Stimulated activated naive CD8-positive, alpha-beta T cell treated with anti-CD3 and anti-CD28 coated beads, Interleukin-15, Interleukin-2, amounts not matched to agents 100 U/mL and 50 U/mL, for 24 hours (primary cell): ENCODE results near the gene ITGAE.
"Not testable (repeated sequence)": the region's sequence is repeated elsewhere in the genome, so short reads cannot be mapped to it uniquely, and the experiment has no call there.

Experiments used
- ATAC-seq: fragments of 150-1000 bp; cut with Tn5 transposase; one replicate; pipeline ENCODE4 v1.10.0; 2021
- DNase-seq: peaks from one replicate; pipeline ENCODE4 v3.0.0; 2021

ITGAE gene

DNA sequence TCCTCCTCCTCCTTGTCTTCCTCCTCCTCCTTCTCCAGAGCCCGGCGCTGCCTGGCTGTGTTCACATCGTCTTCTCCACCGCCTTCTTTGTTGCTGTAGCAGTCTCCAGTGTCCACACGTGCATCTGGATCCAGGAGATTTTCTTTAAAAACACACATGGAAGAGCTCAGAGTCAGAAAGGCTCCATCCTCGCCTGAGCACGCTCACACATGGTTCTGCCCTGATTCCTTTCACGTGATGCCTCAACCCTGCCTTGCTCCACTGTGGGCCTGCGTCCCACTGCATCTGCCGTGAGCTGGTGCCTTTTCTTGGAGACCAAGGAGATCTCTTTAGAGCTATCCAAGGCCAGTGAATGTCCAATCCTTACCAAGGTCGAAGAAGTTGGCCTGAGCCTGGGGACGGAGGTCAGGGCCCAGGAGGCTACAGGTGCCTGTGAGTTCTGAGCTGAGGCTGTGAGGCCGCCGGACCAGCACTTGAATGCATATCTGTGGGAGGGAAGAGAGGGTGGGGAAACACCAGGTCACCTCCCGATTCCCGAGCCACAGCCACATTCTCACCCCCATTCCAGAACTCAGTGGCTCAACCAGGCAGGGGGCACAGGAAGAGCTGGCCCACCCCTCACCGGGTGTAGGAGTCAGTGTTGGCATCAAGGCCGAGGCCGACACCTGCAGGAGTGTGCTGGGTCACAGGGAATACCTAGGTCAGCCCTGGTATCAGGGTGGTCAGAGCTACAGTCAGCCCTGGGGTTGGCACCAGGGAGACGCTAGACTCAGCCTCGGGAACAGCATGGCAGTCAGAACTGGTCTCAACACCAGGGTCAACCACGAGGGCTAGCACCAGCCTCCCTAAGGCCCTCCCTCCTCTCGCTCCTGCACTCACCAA lies 39.7 kb downstream of the ITGAE start:
- ATAC-seq (no peak), DNase-seq (no peak)

DNA sequence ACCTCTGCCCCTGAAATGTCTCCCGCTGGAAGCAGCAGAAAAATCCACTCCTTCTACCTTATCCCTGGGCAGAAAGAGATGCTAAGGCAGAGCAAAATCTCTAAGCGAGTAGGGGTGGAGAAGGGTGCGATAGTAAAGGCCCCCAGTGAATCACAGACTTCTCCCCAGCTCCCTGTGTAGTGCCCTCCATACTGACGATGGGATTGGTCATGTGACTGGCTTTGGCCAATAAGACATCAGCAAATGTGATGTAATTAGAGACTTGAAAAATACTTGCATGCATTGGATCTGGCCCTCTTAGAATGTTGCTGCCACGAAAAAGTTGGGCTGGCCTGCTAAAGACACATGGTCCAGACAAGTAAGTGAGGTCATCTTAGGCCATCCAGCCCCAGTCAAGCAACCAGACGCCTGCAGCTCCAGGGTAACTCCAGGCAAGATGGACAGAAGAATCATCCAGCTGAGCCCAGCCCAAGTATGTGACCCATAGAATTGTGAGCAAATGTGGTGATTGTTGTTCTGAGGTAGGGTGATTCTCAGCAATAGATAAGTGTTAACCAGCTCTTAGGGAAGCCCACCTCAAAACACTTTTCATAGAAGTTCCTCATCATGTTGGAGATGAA lies 41.3 kb downstream of the ITGAE start:
- no peak for ATAC-seq
- no peak for DNase-seq

DNA sequence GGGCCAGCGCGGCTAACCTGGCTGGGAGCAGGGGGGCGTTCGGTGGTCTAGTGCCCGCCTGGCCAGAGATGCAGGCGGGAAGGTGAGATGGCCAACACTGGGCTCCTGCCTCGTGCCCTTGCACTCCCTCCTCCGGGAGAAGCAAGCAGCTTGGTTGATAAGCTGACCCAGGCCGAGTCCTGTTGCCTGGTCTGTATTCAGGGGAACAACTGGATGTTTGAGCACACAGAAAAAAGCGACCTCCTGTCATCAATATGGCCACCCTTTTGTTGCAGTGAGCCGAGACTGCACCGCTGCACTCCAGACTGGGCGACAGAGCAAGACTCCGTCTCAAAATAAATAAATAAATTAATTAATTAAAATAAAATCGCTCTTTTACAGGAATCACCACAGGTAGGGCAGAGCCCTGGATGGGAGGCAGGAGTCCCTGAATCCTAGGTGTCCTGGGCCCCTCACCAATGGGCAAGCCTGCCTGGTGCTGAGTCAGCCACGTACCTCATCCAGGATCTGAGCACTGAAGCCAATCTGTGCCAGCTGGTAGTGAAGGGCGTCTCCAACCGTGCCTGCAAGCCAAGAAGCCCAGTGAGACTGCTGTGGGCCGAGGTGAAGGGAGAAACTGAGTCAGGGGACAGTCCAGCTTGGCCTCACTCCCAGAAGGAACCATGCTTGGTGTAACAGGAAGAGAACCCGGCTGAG lies 45.5 kb downstream of the ITGAE start:
- no peak for DNase-seq
- no peak for ATAC-seq

- ATAC-seq, result peak; percentile 72
Measured at GRCh38 chr17:3754458-3755334, 46.3 kb downstream of the ITGAE start.

GRCh38 chr17:3754066-3754457 lies 46.9 kb downstream of the ITGAE start:
- ATAC-seq, result no peak
- DNase-seq, result no peak

More at GRCh38 chr17:3754458-3755334, 46.3 kb downstream of the ITGAE start:
- peak; percentile 74 for DNase-seq

- DNase-seq (no peak), ATAC-seq (no peak)
Measured at GRCh38 chr17:3753624-3754023, 47.4 kb downstream of the ITGAE start.

- no peak for ATAC-seq
- no peak for DNase-seq
Measured at GRCh38 chr17:3751836-3752235, 49.2 kb downstream of the ITGAE start.

DNA sequence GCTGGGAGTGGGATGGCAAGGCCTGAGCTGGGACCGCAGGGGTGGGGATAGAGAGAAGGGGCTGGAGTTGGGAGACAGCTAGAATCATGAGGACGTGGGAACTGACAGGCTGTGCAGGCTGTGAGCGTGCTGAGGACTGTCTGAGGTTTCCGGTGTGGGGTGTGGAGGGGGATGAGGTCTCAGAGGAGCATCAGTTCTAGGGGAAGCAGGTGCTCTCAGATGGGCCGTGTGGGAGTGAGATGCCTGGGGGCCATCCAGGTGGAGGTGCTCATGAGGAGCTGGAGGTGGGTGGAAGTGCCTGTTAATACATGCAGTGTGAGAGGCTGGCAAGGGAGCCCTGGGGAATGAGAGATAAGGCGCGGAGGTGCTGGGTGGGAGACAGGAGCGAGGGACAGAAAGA lies 50.1 kb downstream of the ITGAE start:
- DNase-seq, result peak; percentile 42
- ATAC-seq, result peak; percentile 55

GRCh38 chr17:3750296-3750695 lies 50.7 kb downstream of the ITGAE start:
- no peak for DNase-seq
- no peak for ATAC-seq

GRCh38 chr17:3748576-3748975 lies 52.4 kb downstream of the ITGAE start:
- no peak for ATAC-seq
- DNase-seq, result no peak

DNA sequence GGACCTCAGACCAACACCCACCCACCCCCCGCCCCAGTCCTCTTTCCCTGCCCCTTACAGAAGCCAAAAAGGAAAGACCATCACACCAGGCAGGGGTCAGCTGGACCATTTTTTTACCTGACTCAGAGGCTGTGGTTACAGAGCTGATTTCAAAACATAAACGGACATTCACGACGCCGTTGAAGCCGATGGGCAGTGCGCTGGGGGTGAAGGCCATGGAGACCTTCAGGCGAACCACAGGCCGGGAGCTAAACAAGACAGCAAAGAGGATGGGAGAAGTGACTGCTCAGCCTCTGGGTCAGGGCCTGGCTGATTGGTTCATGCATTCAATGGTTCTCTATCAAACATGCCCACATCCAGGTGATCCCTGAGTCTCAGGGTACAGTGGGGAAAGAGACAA lies 53.2 kb downstream of the ITGAE start:
- ATAC-seq (no peak), DNase-seq (no peak)

GRCh38 chr17:3745071-3745470 lies 55.9 kb downstream of the ITGAE start:
- no peak for DNase-seq
- ATAC-seq, result no peak

DNA sequence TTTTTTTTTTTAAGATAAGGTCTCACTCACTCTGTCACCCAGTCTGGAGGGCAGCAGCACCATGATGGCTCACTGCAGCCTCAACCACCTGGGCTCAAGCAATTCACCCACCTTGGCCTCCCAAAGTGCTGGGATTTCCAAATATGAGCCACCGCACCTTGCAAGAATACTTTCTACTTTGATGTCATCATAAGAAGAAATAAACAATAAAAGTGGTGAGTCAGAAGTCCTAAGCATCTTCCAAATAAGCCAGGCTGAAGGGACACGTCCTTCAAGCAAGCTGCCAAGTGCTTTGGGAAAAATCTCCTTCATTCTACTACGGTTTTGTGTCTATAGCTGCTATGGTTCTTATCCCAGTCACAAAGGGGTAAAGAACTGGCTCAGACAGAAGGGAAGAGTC lies 57.0 kb downstream of the ITGAE start:
- no peak for DNase-seq
- ATAC-seq, result no peak

- peak; percentile 52 for DNase-seq
- peak; percentile 67 for ATAC-seq
Measured at GRCh38 chr17:3740611-3741073, 60.3 kb downstream of the ITGAE start.

DNA sequence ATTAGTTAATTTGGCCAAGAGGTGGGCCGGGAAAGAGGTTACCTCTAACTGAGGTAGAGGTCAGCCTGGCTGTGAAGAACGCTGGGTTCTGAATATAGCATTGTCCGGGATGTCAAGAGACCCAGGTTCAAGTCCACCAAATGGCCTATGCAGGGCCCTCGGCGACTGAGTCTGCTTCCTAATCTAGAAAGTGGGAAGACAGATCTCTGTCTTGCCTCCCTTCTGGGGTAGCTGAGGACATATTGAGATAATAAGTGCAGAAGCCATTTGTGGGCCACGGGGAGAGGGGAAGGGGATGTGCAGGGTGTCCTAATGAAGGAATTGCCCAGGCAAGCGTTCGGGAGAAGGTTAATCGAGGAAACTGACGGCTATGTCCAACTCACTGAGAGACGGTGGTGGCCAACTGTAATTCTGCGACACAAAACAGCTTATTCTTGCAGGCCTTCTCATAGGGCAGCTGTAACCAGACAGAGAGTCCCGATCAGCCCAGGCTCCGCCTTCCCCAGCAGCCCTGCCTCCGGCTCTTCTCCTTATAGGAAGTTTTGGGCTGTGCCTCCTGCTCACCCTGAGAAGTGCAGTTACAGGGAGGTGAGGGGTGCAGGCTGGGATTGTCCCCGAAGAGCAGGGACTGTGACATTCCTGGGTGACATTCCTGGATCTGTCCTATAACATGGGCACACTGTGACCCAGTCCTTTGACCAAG lies 61.4 kb downstream of the ITGAE start:
- DNase-seq, result no peak

GRCh38 chr17:3738562-3739295 lies 62.3 kb downstream of the ITGAE start:
- ATAC-seq, result peak; percentile 80
- DNase-seq, result peak; percentile 70

More for the DNA sequence above, 61.4 kb downstream of the ITGAE start:
- no peak for ATAC-seq

DNA sequence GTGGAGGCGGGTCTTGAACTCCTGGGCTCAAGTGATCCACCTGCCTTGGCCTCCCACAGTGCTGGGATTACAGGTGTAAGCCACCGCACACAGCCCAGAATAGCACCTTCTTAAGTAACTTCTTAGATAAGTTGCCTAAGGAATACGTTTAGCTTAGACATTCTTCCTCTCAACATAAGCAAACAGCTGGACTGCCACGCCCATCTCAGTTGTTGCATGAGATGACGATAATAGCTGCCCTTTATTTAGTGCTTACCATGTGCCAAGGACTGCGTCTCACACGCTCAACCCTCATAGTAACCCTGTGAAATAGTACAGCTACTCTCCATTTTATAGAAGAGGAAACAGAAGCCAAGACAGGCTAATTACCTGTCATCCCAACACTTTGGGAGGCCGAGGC lies 65.5 kb downstream of the ITGAE start:
- ATAC-seq, result no peak

GRCh38 chr17:3734911-3735276 lies 66.1 kb downstream of the ITGAE start:
- DNase-seq, ATAC-seq: not testable (repeated sequence)

More for the DNA sequence above, 65.5 kb downstream of the ITGAE start:
- no peak for DNase-seq

- ATAC-seq, result no peak
- DNase-seq, result no peak
Measured at GRCh38 chr17:3732210-3732621, 68.8 kb downstream of the ITGAE start.

DNA sequence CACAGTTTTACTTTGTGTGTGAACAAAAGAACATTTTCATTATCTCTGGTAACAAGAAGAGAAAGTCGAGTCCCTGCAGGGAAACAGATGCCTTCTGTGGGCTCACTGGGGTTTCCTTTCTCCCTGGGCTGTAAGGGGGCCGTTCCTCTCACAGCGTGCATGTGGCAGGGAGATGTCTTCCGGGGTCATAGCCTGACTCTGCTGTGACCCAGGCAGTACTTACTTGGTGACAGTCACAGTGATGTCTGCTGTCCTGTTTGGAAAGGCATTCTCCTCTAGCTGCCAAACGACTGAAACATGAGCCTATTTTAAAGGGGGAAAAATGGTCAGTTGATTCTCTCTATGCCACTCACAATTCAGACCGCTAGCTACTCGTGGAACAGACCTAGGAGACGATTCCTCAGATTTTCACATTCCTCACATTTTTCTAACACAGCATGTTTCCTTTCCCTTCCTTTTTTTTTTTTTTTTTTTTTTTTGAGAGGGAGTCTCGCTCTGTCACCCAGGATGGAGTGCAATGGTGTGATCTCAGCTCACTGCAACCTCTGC lies 70.0 kb downstream of the ITGAE start:
- DNase-seq, result no peak
- no peak for ATAC-seq
